ENCODE results near the gene TF.

Gene TF

GRCh38 chr3:133805384-133805701, 59.1 kb downstream of the TF start:
- DNase-seq (no peak), ATAC-seq (no peak)
- H3K27ac Mint-ChIP-seq, result peak overlapping the region; percentile 99
- H3K4me3 Mint-ChIP-seq, result peak overlapping the region; percentile 87 to 98
- peaks cover 36% of the 10 kb centered on the region for H3K4me1 Mint-ChIP-seq
- no peaks in the 10 kb centered on the region for H3K27me3 Mint-ChIP-seq
- H3K9me3 Mint-ChIP-seq, result no peaks in the 10 kb centered on the region

- no peaks in the 10 kb centered on the region for H3K9me3 Mint-ChIP-seq
- ATAC-seq (peak; percentile 98), DNase-seq (peak; percentile 94 to 97)
- no peaks in the 10 kb centered on the region for H3K27me3 Mint-ChIP-seq
- H3K4me1 Mint-ChIP-seq, result peaks cover 39% of the 10 kb centered on the region
- peak within 1 kb of the TSS; percentile 99 for H3K27ac Mint-ChIP-seq
- peak within 1 kb of the TSS; percentile 87 to 98 for H3K4me3 Mint-ChIP-seq
Measured at GRCh38 chr3:133805702-133806475, 59.7 kb downstream of the TF start, which contains the start of gene SRPRB. SRPRB (plus strand) TSS chr3:133805815; CDS start chr3:133805849, 34 bp downstream.

- peak overlapping the region; percentile 14 to 41 for H3K27ac Mint-ChIP-seq
- H3K4me1 Mint-ChIP-seq, result peaks cover 35% of the 10 kb centered on the region
Measured at GRCh38 chr3:133812872-133813271, 66.7 kb downstream of the TF start.

GRCh38 chr3:133815386-133815785, 69.2 kb downstream of the TF start:
- H3K4me3 Mint-ChIP-seq, result no peak overlapping the region
- DNase-seq (no peak), ATAC-seq (no peak)
- peaks cover 22% of the 10 kb centered on the region for H3K4me1 Mint-ChIP-seq
- no peaks in the 10 kb centered on the region for H3K27me3 Mint-ChIP-seq
- H3K27ac Mint-ChIP-seq, result no peak overlapping the region
- no peaks in the 10 kb centered on the region for H3K9me3 Mint-ChIP-seq

More at GRCh38 chr3:133812872-133813271, 66.7 kb downstream of the TF start:
- H3K4me3 Mint-ChIP-seq, result no peak overlapping the region
- no peaks in the 10 kb centered on the region for H3K9me3 Mint-ChIP-seq
- DNase-seq (no peak), ATAC-seq (no peak)
- H3K27me3 Mint-ChIP-seq, result no peaks in the 10 kb centered on the region

- DNase-seq (no peak), ATAC-seq (no peak)
- Mint-ChIP-seq H3K9me3 (no peaks in the 10 kb centered on the region), H3K27me3 (no peaks in the 10 kb centered on the region), H3K4me3 (no peak overlapping the region), H3K27ac (peak overlapping the region in 1 of 2 donors; percentile 63), H3K4me1 (peaks cover 3% of the 10 kb centered on the region)
Measured at GRCh38 chr3:133820129-133820528, 73.9 kb downstream of the TF start.

GRCh38 chr3:133820889-133821675, 74.9 kb downstream of the TF start:
- Mint-ChIP-seq H3K4me1 (no peaks in the 10 kb centered on the region), H3K4me3 (no peak overlapping the region), H3K9me3 (no peaks in the 10 kb centered on the region), H3K27ac (no peak overlapping the region), H3K27me3 (no peaks in the 10 kb centered on the region)
- ATAC-seq (no peak), DNase-seq (no peak)

GRCh38 chr3:133821767-133822638, 75.8 kb downstream of the TF start:
- Mint-ChIP-seq H3K9me3 (no peaks in the 10 kb centered on the region), H3K27me3 (no peaks in the 10 kb centered on the region), H3K4me3 (no peak overlapping the region), H3K27ac (peak overlapping the region in 1 of 2 donors; percentile 87), H3K4me1 (no peaks in the 10 kb centered on the region)
- ATAC-seq (no peak), DNase-seq (no peak)

- Mint-ChIP-seq H3K27ac (no peak overlapping the region), H3K4me1 (no peaks in the 10 kb centered on the region), H3K9me3 (no peaks in the 10 kb centered on the region), H3K4me3 (no peak overlapping the region), H3K27me3 (no peaks in the 10 kb centered on the region)
- ATAC-seq (no peak), DNase-seq (no peak)
Measured at GRCh38 chr3:133824961-133825485, 78.8 kb downstream of the TF start.

- H3K27ac Mint-ChIP-seq, result peak overlapping the region in 1 of 2 donors; percentile 68
- no peaks in the 10 kb centered on the region for H3K27me3 Mint-ChIP-seq
Measured at GRCh38 chr3:133825969-133826727, 80.0 kb downstream of the TF start.

GRCh38 chr3:133827136-133827535, 80.9 kb downstream of the TF start:
- H3K27me3 Mint-ChIP-seq, result no peaks in the 10 kb centered on the region
- H3K4me3 Mint-ChIP-seq, result no peak overlapping the region
- DNase-seq (no peak), ATAC-seq (no peak)
- no peak overlapping the region for H3K27ac Mint-ChIP-seq
- no peaks in the 10 kb centered on the region for H3K9me3 Mint-ChIP-seq
- H3K4me1 Mint-ChIP-seq, result no peaks in the 10 kb centered on the region

More at GRCh38 chr3:133825969-133826727, 80.0 kb downstream of the TF start:
- ATAC-seq (no peak), DNase-seq (no peak)
- H3K4me3 Mint-ChIP-seq, result no peak overlapping the region
- no peaks in the 10 kb centered on the region for H3K9me3 Mint-ChIP-seq
- no peaks in the 10 kb centered on the region for H3K4me1 Mint-ChIP-seq

GRCh38 chr3:133827684-133828083, 81.5 kb downstream of the TF start:
- H3K4me3 Mint-ChIP-seq, result no peak overlapping the region
- no peak for DNase-seq
- no peak for ATAC-seq
- H3K9me3 Mint-ChIP-seq, result no peaks in the 10 kb centered on the region
- H3K4me1 Mint-ChIP-seq, result no peaks in the 10 kb centered on the region
- H3K27ac Mint-ChIP-seq, result peak overlapping the region in 1 of 2 donors; percentile 89
- no peaks in the 10 kb centered on the region for H3K27me3 Mint-ChIP-seq

- DNase-seq (no peak), ATAC-seq (no peak)
- H3K4me3 Mint-ChIP-seq, result no peak overlapping the region
- H3K27me3 Mint-ChIP-seq, result no peaks in the 10 kb centered on the region
- H3K9me3 Mint-ChIP-seq, result no peaks in the 10 kb centered on the region
- no peaks in the 10 kb centered on the region for H3K4me1 Mint-ChIP-seq
- no peak overlapping the region for H3K27ac Mint-ChIP-seq
Measured at GRCh38 chr3:133828576-133829309, 82.5 kb downstream of the TF start.

- ATAC-seq (no peak), DNase-seq (no peak)
- H3K9me3 Mint-ChIP-seq, result no peaks in the 10 kb centered on the region
- H3K27ac Mint-ChIP-seq, result no peak overlapping the region
- no peak overlapping the region for H3K4me3 Mint-ChIP-seq
- H3K4me1 Mint-ChIP-seq, result no peaks in the 10 kb centered on the region
- no peaks in the 10 kb centered on the region for H3K27me3 Mint-ChIP-seq
Measured at GRCh38 chr3:133829310-133829707, 83.1 kb downstream of the TF start.

- Mint-ChIP-seq H3K9me3 (no peaks in the 10 kb centered on the region), H3K27me3 (no peaks in the 10 kb centered on the region), H3K4me3 (no peak overlapping the region), H3K4me1 (no peaks in the 10 kb centered on the region), H3K27ac (no peak overlapping the region)
- ATAC-seq (no peak), DNase-seq (no peak)
Measured at GRCh38 chr3:133830071-133830470, 83.9 kb downstream of the TF start.
